Neural cell (in vitro differentiated cells): ENCODE data around the gene SHMT2.

Source experiments
- CTCF ChIP-seq: fragments of 450-650 bp; IDR thresholded peaks from 2 replicates; pipeline ENCODE4 v1.5.1; 2014; ENCODE audit warnings: antibody characterized with exemption, mild to moderate bottlenecking, moderate library complexity; ENCODE audit not compliant: poor library complexity, severe bottlenecking
- EP300 ChIP-seq: fragments of 450-650 bp; conservative IDR thresholded peaks from 2 replicates; pipeline ENCODE4 v1.6.1; 2014; ENCODE audit warnings: antibody characterized with exemption, mild to moderate bottlenecking, moderate library complexity; ENCODE audit not compliant: poor library complexity, severe bottlenecking
- EZH2 ChIP-seq: fragments of 200-600, 300-800 bp; shearing (Covaris generic), sonication (generic); IDR thresholded peaks from 2 replicates; pipeline ENCODE4 v1.6.1; 2014; ENCODE audit warnings: antibody characterized with exemption, low read length, borderline replicate concordance, mild to moderate bottlenecking; ENCODE audit not compliant: insufficient read depth, poor library complexity, severe bottlenecking
- POLR2AphosphoS5 ChIP-seq: IDR thresholded peaks from 2 replicates; pipeline ENCODE4 v1.6.1; 2012
- RAD21 ChIP-seq: fragments of 450-650 bp; conservative IDR thresholded peaks from 2 replicates; pipeline ENCODE4 v1.6.1; 2014; ENCODE audit warnings: antibody characterized with exemption, mild to moderate bottlenecking, moderate library complexity
- SMC3 ChIP-seq: fragments of 450-650 bp; conservative IDR thresholded peaks from 2 replicates; pipeline ENCODE4 v1.6.1; 2014; ENCODE audit warnings: antibody characterized with exemption, mild to moderate bottlenecking, moderate library complexity; ENCODE audit not compliant: poor library complexity
- TAF1 ChIP-seq: IDR thresholded peaks from 2 replicates; pipeline ENCODE4 v1.6.1; 2012; ENCODE audit warnings: low read depth

- TF ChIP-seq CTCF, result peak; percentile 100
- no peak for TF ChIP-seq POLR2AphosphoS5
- no peak for TF ChIP-seq EP300
- no peak for TF ChIP-seq EZH2
- TF ChIP-seq TAF1, result peak; percentile 62
- peak; percentile 77 for TF ChIP-seq SMC3
- peak; percentile 79 for TF ChIP-seq RAD21
Measured at GRCh38 chr12:57238854-57239554, 9.5 kb downstream of the SHMT2 start.
